Spinal cord (tissue), 4 donors: ENCODE results near the gene CPVL. TPM values are rescaled to one million over a fixed set of nuclear protein-coding genes. Genes with fewer than 3 reads are reported as not detected.

Source experiments
- polyA plus RNA-seq, 2 donors: library from polyadenylated mRNA; unstranded; fragments of 120-200 nt; gene quantifications; one replicate each; pipeline ENCODE4 v1.2.1, GENCODE V29; 2013; ENCODE audit not compliant: insufficient read length in 2 of 2
- total RNA-seq, 2 donors: library from RNA; depleted of rRNA in 1 of 2; stranded (reverse); fragments of 120-200 nt in 1 of 2; fragments of >200 nt in 1 of 2; gene quantifications; one replicate each; pipeline versions ENCODE4 v1.2.3 to v1.2.4, GENCODE V29; 2013 to 2014

Gene CPVL
- total and polyA plus RNA-seq, 4 donors = 14.2 to 42.2 (median 14.9) TPM

Other genes with a start within 250 kb of the CPVL start
- gene TRIL, start 188.2 kb downstream of the CPVL start, total RNA-seq = 10 to 100 TPM; 17.4 to 24.0 TPM
- gene TRIL, start 188.2 kb downstream of the CPVL start, polyA plus RNA-seq = 10 to 100 TPM; 43.0 to 66.0 TPM
- gene CHN2, start 48.2 kb upstream of the CPVL start, total RNA-seq = 10 to 100 TPM; 17.9 to 30.5 TPM
- 10 to 100 TPM; 20.2 to 22.7 TPM for gene CHN2, start 48.2 kb upstream of the CPVL start, polyA plus RNA-seq